ENCODE data around the gene ITSN2.

The ITSN2 gene

DNA sequence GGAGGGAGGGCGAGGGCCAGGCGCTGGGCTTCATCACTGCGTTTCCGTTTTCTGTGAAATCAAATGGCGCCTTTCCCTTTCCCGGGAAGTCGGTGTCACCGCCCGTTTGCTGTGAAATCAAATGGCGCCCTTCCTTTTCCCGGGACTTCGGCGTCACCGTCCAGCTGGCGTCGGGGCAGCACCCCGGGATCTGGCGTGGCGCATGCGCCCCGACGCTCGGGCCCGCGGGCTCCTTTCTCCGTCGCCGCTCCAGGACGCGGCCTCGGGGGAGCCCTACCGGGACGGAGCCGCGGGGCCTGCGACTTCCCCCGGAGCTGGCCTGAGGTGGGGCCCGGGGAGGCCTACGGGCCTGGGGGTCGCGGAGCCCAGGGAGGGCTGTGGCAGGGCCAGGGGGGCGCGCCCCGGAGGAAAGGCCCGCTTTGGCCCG lies 185.5 kb downstream of the ITSN2 start, which contains the start of gene FAM228A:
Gene FAM228A, plus strand, starts transcription at position 203 of the 427 bp plus-strand sequence. CDS start 428 bp downstream, outside the sequence.
- DNase-seq, result no peak

DNA sequence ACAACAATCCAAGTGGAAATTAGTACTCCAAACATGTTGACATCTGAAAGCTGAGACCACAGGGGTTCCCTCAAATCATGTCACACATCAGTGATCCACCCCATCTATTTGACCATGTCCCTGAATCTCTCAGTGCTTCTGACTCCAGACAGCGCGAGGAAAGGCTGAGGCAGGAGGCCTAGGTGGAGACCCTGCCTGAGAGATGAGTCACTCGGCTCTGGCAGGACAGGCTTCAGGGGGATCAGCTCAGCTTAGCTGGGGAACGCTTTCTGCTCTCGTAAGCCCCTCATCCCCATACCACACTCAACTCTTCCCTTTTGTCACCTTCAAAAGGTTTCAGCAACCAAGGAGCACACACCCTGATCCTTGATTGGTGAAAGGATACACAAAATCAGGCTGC lies 191.3 kb downstream of the ITSN2 start:
- no peak for DNase-seq

DNA sequence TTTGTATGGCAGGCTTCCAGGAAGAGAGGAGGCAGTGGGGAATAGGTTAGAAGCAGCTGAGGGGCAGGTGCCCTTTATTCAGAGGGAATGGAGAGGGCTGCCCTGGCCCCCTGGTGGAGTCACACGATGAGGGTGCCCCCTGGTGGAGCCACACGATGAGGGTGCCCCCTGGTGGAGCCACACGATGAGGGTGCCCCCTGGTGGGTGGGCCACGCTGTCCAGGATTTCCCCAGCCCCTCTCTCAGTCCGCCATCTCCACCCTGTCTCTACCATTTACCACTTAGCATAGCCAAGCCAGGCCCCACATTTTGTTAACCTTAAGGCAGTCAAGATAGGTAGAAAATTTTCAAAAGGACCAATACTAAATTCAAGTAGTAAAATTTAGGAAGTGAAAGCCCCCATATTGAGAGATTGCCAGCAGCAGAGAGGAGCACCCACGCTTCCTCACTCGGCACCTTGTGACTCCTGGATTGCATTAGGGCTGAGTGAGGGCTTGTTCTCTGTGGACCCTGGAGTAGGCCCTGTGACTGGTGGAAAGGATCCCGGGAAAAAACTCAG lies 195.8 kb downstream of the ITSN2 start:
- DNase-seq, result peak in 4 of 6 experiments; percentile 9 to 32 (median 14)

DNA sequence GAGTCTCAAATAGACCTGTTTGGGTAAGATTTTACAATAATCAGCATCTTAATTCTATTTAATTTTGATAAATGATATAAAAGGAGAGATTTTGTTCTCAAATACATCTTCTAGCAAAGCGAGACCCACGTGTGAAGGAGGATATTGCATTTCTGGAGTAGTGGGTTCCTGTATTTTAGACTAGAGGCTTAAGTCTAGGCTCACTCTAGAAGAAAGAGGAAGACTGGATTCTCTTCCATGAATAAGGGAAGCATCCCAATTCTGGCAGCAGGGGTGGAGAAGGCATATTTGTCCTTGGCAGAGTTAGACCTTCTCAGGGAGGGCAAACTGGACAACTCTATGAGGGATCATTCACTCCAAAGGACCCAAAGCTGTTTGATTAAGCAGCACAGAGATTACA lies 196.7 kb downstream of the ITSN2 start:
- no peak for DNase-seq

DNA sequence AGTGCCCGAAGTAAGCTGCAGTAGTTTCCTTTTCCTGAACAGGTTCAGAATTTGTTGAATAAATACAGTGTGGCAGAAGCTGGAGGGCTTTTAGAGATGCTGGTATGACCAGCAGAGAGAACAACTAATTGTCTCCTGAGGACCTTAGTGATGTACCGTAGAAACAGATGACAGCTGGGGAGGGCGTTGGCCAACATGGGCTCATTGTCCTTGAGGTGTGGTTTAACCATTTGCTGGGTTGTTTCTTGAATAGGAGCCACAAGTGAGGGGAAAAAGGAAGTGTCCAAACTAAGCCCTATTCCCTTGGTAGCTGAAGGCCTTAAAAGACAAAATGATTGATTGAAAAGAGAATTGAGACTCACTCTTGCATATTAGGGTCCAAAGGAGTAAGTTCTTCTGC lies 197.2 kb downstream of the ITSN2 start:
- no peak for DNase-seq

DNA sequence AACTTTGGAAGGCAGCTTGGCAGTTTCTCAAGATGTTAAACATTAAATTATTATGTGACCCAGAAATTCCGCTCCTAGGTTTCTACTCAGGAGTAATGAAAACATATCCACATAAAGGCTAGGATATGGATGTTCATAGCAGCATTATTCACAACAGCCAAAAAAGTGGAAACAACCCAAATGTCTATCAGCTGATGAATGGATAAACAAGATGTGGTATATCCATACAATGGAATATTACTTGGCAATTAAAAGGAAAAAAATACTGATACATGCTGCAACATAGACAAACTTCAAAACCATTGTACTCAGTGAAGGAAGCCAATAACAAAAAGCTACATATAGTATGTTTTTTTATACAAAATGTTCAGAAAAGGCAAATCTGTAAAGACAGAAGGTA lies 197.8 kb downstream of the ITSN2 start:
- no peak for DNase-seq

DNA sequence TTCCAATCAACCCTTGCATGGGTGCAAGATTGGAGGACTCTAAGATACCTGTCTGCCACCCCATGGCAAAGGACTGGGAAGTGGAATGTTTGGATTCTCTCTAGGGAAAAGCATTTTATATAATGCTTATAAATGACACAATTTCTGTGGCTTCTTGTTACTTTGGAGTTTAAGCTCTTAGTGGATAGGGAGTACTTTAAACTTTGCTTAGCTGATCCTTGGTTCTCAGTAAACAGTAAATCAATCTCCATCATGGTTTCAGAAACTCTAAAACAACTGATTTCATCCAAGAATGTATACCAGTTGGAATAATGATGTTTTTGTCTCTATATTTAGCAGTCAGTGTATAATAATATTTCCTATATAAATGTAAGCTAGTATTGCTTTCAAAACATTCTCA lies 199.6 kb downstream of the ITSN2 start:
- no peak for DNase-seq

DNA sequence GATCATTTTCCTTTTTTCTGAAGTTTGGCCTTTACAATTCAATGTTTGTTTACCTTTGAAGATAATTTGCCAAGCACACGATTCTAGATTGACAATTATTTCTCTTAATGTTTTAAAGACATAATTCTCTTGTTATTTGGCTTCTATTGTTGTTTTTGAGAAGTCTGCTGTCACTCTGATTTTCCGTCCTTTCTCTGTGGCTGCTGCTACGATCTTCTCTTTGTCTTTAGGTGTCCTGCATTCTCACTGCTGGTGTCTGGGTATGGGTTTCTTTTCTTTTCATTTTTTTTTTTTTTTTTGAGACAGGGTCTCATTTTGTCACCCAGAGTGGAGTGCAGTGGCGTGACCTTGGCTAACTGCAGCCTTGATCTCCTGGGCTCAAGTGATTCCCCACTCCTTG lies 200.6 kb downstream of the ITSN2 start:
- no peak for DNase-seq

DNA sequence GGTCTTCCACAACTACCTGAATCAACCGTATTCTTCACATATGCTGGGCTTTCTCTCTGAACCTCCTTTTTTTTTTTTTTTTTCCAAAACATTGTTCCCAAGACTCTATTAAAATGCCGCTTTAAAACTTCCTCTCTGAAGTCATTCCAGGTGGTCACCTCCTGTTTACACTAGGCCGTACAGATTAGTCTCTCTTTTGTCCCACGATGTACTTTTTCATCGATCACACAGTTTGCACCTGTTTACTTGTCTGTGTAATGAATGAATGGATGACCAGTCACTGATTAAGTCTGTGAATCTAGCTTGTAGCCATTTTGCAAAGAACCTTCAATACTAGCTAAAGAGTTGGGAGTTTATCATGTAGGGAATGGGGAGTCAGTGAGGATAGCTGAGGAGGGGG lies 202.2 kb downstream of the ITSN2 start:
- no peak for DNase-seq

DNA sequence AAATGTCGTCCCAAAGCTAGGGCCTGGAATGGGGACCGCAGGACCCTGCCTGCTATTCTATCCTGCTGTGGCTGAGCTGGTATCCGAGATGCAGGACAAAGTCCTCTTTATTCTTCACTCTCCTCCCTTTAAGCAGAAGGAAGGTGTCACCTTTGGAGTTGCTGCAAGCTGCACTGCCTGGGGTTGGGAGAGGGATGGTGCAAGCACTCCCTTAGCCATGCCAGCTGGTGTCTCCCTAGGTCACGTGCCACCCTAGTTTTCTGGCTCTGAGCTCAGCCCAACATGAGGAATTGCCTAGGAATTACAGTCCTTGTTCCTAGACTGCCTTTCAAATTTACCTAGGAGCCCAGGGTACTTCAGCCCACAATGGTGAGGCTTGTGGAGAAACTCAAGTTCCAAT lies 206.9 kb downstream of the ITSN2 start:
- no peak for DNase-seq

Data from stimulated activated naive CD4-positive, alpha-beta T cell (primary cell).